Transverse colon (tissue), 3 donors: ENCODE measurements around the gene CTNNA1.

Experiments
- EP300 ChIP-seq: sonication (generic); formaldehyde crosslinking; IDR thresholded peaks from one replicate; pipeline ENCODE4 v1.6.1; 2017; ENCODE audit warnings: antibody characterized with exemption, low read depth
- POLR2A ChIP-seq: fragments of 450-650 bp; IDR thresholded peaks from one replicate; pipeline ENCODE4 v1.6.1; 2016; ENCODE audit warnings: antibody characterized with exemption, mild to moderate bottlenecking, moderate library complexity
- TF ChIP-seq, protein P1 (sequence below), 5 experiments: fragments of 200-600 bp in 3 of 5; fragments of 450-650 bp in 2 of 5; sonication (generic) in 3 of 5; IDR thresholded peaks; 1 replicate in 2 of 5; 2 replicates in 3 of 5; pipeline ENCODE4 v1.5.1; 2016 to 2017; ENCODE audit warnings: antibody characterized with exemption in 5 of 5, inconsistent platforms in 3 of 5, mild to moderate bottlenecking in 2 of 5, moderate library complexity in 1 of 5

DNA sequence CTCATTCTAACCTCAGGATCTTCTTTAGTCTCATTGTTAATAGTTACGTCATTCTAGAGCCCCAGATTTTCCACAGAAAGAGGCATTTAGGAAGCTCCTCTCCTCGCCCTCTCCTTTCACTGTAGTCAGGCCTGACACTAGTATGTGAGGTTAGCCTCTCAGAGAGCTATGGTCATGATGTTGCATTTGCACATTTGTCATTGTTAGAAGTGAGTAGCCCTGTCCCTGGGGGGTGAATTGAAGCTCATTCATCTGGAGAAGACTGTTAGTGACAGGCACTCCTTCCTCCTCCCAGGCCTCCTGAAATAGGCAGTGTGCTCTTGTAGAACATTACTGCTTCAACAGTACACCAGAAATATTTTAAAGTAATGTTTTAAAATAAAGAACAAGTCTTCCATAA, 148.5 kb downstream of the CTNNA1 start:
- TF ChIP-seq POLR2A, result no peak
- TF ChIP-seq, protein P1, sequence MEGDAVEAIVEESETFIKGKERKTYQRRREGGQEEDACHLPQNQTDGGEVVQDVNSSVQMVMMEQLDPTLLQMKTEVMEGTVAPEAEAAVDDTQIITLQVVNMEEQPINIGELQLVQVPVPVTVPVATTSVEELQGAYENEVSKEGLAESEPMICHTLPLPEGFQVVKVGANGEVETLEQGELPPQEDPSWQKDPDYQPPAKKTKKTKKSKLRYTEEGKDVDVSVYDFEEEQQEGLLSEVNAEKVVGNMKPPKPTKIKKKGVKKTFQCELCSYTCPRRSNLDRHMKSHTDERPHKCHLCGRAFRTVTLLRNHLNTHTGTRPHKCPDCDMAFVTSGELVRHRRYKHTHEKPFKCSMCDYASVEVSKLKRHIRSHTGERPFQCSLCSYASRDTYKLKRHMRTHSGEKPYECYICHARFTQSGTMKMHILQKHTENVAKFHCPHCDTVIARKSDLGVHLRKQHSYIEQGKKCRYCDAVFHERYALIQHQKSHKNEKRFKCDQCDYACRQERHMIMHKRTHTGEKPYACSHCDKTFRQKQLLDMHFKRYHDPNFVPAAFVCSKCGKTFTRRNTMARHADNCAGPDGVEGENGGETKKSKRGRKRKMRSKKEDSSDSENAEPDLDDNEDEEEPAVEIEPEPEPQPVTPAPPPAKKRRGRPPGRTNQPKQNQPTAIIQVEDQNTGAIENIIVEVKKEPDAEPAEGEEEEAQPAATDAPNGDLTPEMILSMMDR (IDR thresholded peaks at IDR 0.05), result no peak
- TF ChIP-seq EP300, result no peak
